ENCODE measurements around the gene ISG20.

ISG20 gene

GRCh38 chr15:88695691-88696251 is 57.0 kb downstream of the ISG20 start:
- DNase-seq = no peak

- no peak for DNase-seq
Measured at GRCh38 chr15:88696254-88696653, 57.4 kb downstream of the ISG20 start.

GRCh38 chr15:88697276-88697675 is 58.5 kb downstream of the ISG20 start:
- no peak for DNase-seq

GRCh38 chr15:88699861-88700260 is 61.0 kb downstream of the ISG20 start:
- DNase-seq = no peak

- no peak for DNase-seq
Measured at GRCh38 chr15:88700716-88701115, 61.9 kb downstream of the ISG20 start.

GRCh38 chr15:88701561-88702095 is 62.8 kb downstream of the ISG20 start:
- DNase-seq = no peak

GRCh38 chr15:88702983-88703382 is 64.2 kb downstream of the ISG20 start:
- DNase-seq = no peak

GRCh38 chr15:88703533-88703932 is 64.7 kb downstream of the ISG20 start:
- no peak for DNase-seq

GRCh38 chr15:88704791-88705768 is 66.3 kb downstream of the ISG20 start:
- no peak for DNase-seq

GRCh38 chr15:88705769-88706165 is 67.0 kb downstream of the ISG20 start:
- DNase-seq = no peak

Data from kidney glomerular epithelial cell (primary cell).